GM21619 (cell line): ENCODE data around the gene FOCAD.
"Not testable (repeated sequence)": the region's sequence is repeated elsewhere in the genome, so short reads cannot be mapped to it uniquely, and the experiment has no call there.

Experiments
- ATAC-seq: cut with Tn5 transposase; IDR thresholded peaks from one replicate; pipeline ENCODE4 v1.9.1; 2021; ENCODE audit not compliant: unreplicated experiment

FOCAD gene

GRCh38 chr9:20671635-20672034 is 12.4 kb upstream of the FOCAD start:
- no peak for ATAC-seq

- ATAC-seq: not testable (repeated sequence)
Measured at GRCh38 chr9:20673537-20673936, 10.5 kb upstream of the FOCAD start.

- no peak for ATAC-seq
Measured at GRCh38 chr9:20681467-20681866, 2.6 kb upstream of the FOCAD start.

GRCh38 chr9:20683351-20684034 is 566 bp upstream of the FOCAD start:
- no peak for ATAC-seq

GRCh38 chr9:20684875-20685696 is 1.0 kb downstream of the FOCAD start:
- ATAC-seq: no peak

- no peak for ATAC-seq
Measured at GRCh38 chr9:20685769-20686168, 1.7 kb downstream of the FOCAD start.

- ATAC-seq: no peak
Measured at GRCh38 chr9:20689833-20690232, 5.8 kb downstream of the FOCAD start.

- ATAC-seq: no peak
Measured at GRCh38 chr9:20692554-20692953, 8.5 kb downstream of the FOCAD start.

GRCh38 chr9:20693068-20693467 is 9.0 kb downstream of the FOCAD start:
- no peak for ATAC-seq

- no peak for ATAC-seq
Measured at GRCh38 chr9:20694248-20694647, 10.2 kb downstream of the FOCAD start.

- ATAC-seq: no peak
Measured at GRCh38 chr9:20697021-20697719, 13.1 kb downstream of the FOCAD start.

GRCh38 chr9:20698782-20699181 is 14.7 kb downstream of the FOCAD start:
- no peak for ATAC-seq

GRCh38 chr9:20701060-20701459 is 17.0 kb downstream of the FOCAD start:
- ATAC-seq: no peak

GRCh38 chr9:20702570-20702969 is 18.5 kb downstream of the FOCAD start:
- ATAC-seq: no peak

- no peak for ATAC-seq
Measured at GRCh38 chr9:20703146-20703545, 19.1 kb downstream of the FOCAD start.

GRCh38 chr9:20707708-20708107 is 23.6 kb downstream of the FOCAD start:
- ATAC-seq: no peak

GRCh38 chr9:20713172-20713571 is 29.1 kb downstream of the FOCAD start:
- ATAC-seq: no peak

GRCh38 chr9:20714442-20715415 is 30.7 kb downstream of the FOCAD start:
- no peak for ATAC-seq

GRCh38 chr9:20722221-20722620 is 38.2 kb downstream of the FOCAD start:
- no peak for ATAC-seq

GRCh38 chr9:20725675-20726074 is 41.6 kb downstream of the FOCAD start:
- ATAC-seq: no peak

GRCh38 chr9:20726144-20726543 is 42.1 kb downstream of the FOCAD start:
- no peak for ATAC-seq
